Sigmoid colon (tissue), 4 donors: Measurements from ENCODE around the gene MESP1.

Experiments
- POLR2A ChIP-seq, 2 donors: fragments of 450-650 bp; IDR thresholded peaks; one replicate each; pipeline ENCODE4 v1.6.1; 2016; ENCODE audit warnings: antibody characterized with exemption in 2 of 2, mild to moderate bottlenecking in 2 of 2, moderate library complexity in 2 of 2
- POLR2AphosphoS5 ChIP-seq, 4 donors: sonication (generic); formaldehyde crosslinking; IDR thresholded peaks; one replicate each; pipeline ENCODE4 v1.6.1; 2017; ENCODE audit warnings: antibody characterized with exemption in 4 of 4
- TF ChIP-seq, protein P1 (sequence below), 4 experiments: fragments of 450-650 bp in 3 of 4; fragments of 200-600 bp in 1 of 4; IDR thresholded peaks; one replicate each; pipeline ENCODE4 v1.5.1; 2016 to 2019; ENCODE audit warnings: antibody characterized with exemption in 4 of 4, mild to moderate bottlenecking in 3 of 4, moderate library complexity in 2 of 4

DNA sequence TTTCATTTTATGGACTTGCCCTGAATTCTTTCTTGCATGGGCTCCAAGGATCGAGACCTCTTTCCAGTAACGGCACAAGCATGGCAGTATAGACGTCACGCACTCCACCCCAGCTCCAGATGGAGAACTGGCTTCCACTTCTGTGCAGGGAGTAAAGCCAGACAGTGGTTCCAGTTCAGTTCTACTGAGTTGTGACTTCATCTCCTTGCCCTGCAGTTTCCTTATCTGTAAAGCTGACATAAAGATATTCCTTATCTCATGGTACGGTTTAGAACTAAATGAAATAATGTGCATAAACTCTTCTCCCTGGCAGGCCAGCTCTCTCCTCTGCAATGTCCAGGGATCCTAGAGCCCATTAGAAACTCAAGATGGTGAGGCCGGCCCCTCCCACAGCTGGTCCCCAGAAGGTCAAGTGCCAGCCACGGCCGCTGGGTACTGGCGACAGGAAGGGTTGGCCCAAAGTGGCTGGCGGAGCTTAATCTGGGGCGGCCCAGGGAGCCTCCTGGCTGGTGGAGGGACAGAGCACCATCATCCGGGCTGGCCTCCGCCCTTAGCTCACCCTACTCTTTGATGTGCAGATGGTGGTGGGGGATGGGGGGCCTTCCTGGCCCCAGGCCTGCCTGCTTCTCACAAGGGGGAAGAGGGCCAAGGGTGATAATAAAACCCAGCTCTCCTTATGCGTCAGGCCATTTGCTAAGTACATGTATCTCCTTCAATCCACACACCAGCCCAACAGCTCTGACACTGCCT lies 32.2 kb upstream of the MESP1 start:
- TF ChIP-seq, protein P1, sequence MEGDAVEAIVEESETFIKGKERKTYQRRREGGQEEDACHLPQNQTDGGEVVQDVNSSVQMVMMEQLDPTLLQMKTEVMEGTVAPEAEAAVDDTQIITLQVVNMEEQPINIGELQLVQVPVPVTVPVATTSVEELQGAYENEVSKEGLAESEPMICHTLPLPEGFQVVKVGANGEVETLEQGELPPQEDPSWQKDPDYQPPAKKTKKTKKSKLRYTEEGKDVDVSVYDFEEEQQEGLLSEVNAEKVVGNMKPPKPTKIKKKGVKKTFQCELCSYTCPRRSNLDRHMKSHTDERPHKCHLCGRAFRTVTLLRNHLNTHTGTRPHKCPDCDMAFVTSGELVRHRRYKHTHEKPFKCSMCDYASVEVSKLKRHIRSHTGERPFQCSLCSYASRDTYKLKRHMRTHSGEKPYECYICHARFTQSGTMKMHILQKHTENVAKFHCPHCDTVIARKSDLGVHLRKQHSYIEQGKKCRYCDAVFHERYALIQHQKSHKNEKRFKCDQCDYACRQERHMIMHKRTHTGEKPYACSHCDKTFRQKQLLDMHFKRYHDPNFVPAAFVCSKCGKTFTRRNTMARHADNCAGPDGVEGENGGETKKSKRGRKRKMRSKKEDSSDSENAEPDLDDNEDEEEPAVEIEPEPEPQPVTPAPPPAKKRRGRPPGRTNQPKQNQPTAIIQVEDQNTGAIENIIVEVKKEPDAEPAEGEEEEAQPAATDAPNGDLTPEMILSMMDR (IDR thresholded peaks at IDR 0.05), result no peak
- TF ChIP-seq POLR2A (IDR thresholded peaks at IDR 0.05) (no peak), POLR2AphosphoS5 (IDR thresholded peaks at IDR 0.05) (no peak)
